K562 (cell line): ENCODE measurements around the gene PARS2. TPM values are rescaled to one million over a fixed set of nuclear protein-coding genes. Genes with fewer than 3 reads are reported as not detected.

Source experiments
- ATF6 ChIP-seq: sonication (generic); formaldehyde crosslinking; IDR thresholded peaks from 2 replicates; pipeline ENCODE4 v1.4.0; 2020; ENCODE audit warnings: mild to moderate bottlenecking, missing genetic modification reagents
- CHCHD3 ChIP-seq: fragments of 250-450 bp; sonication (Bioruptor Pico); IDR thresholded peaks from 2 replicates; pipeline ENCODE4 v2.1.2; 2022; ENCODE audit warnings: mild to moderate bottlenecking
- ELF2 ChIP-seq: fragments of 250-450 bp; sonication (Bioruptor Pico); IDR thresholded peaks from 2 replicates; pipeline ENCODE4 v1.5.0; 2021; ENCODE audit warnings: mild to moderate bottlenecking
- HDAC1 ChIP-seq, 2 experiments: fragments of 450-650 bp; IDR thresholded peaks; 2 replicates each; pipeline ENCODE4 v1.6.1; 2016 to 2017; ENCODE audit warnings: inconsistent platforms in 1 of 2, mild to moderate bottlenecking in 1 of 2, moderate library complexity in 1 of 2
- NBN ChIP-seq: fragments of 450-650 bp; IDR thresholded peaks from 2 replicates; pipeline ENCODE4 v1.6.1; 2016; ENCODE audit warnings: low read depth, mild to moderate bottlenecking
- TEAD4 ChIP-seq, 2 experiments: sonication (generic) in 1 of 2; formaldehyde crosslinking in 1 of 2; IDR thresholded peaks; 2 replicates each; pipeline versions ENCODE4 v1.6.1 to v1.8.0; 2012 to 2022; ENCODE audit warnings: borderline replicate concordance in 1 of 2, inconsistent platforms in 1 of 2, low read length in 1 of 2, mild to moderate bottlenecking in 1 of 2, missing genetic modification reagents in 1 of 2
- ZBTB49 ChIP-seq: sonication (generic); formaldehyde crosslinking; IDR thresholded peaks from 2 replicates; pipeline ENCODE4 v1.8.0; 2022; ENCODE audit warnings: missing genetic modification reagents, mild to moderate bottlenecking, borderline replicate concordance
- ZNF232 ChIP-seq: sonication (generic); formaldehyde crosslinking; IDR thresholded peaks from 2 replicates; pipeline ENCODE4 v1.8.0; 2022; ENCODE audit warnings: mild to moderate bottlenecking, missing genetic modification reagents
- ZNF239 ChIP-seq: fragments of 250-450 bp; sonication (Bioruptor Pico); IDR thresholded peaks from 2 replicates; pipeline ENCODE4 v1.4.0; 2020; ENCODE audit warnings: mild to moderate bottlenecking
- ZNF311 ChIP-seq: fragments of 250-450 bp; sonication (Bioruptor Pico); IDR thresholded peaks from 2 replicates; pipeline ENCODE4 v1.4.0; 2020; ENCODE audit warnings: mild to moderate bottlenecking, moderate library complexity
- polyA plus RNA-seq, 8 experiments: library from polyadenylated mRNA; depleted of rRNA in 4 of 8; stranded (reverse) in 5 of 8; unstranded in 3 of 8; fragments of >200 nt; fragmentation: Nextera tagmentation in 2 of 8; fragmentation: Illumina TruSeq in 1 of 8; extraction: Ambion mirVana in 2 of 8; extraction: Trizol in 1 of 8; gene quantifications; 2 replicates each; pipeline versions ENCODE4 v1.2.1 to v1.2.3, GENCODE V29; 2011 to 2014; ENCODE audit warnings: inconsistent platforms in 1 of 8, missing spikeins in 1 of 8
- total RNA-seq, 7 experiments: library from RNA; depleted of rRNA in 6 of 7; stranded (reverse); fragments of >200 nt in 6 of 7; fragmentation: Illumina TruSeq in 2 of 7; extraction: Trizol in 2 of 7; gene quantifications; 2 replicates each; pipeline versions ENCODE4 v1.2.1 to v1.2.3, GENCODE V29; 2011 to 2021; ENCODE audit warnings: low replicate concordance in 1 of 7
- TF ChIP-seq, protein P1 (sequence below), 2 experiments: fragments of 450-650 bp in 1 of 2; sonication (generic) in 1 of 2; formaldehyde crosslinking in 1 of 2; IDR thresholded peaks; 2 replicates each; pipeline versions ENCODE4 v1.7.1 to v1.9.0; 2016 to 2022; ENCODE audit warnings: inconsistent platforms in 1 of 2, mild to moderate bottlenecking in 1 of 2, missing genetic modification reagents in 1 of 2

PARS2 gene
- total and polyA plus RNA-seq, 9 of the 15 experiments (the other 6 are each of a cell fraction or from before 2014, with no cell fraction given): 6.3 to 12.4 (median 7.9) TPM

GRCh38 chr1:54764133-54764921 lies at the start of gene PARS2 (continued):
- no peak for TF ChIP-seq ZNF311
- TF ChIP-seq ATF6 (CRISPR knock-in tag): no peak
- TF ChIP-seq ZNF239 (CRISPR knock-in tag): no peak
- TF ChIP-seq, protein P1, sequence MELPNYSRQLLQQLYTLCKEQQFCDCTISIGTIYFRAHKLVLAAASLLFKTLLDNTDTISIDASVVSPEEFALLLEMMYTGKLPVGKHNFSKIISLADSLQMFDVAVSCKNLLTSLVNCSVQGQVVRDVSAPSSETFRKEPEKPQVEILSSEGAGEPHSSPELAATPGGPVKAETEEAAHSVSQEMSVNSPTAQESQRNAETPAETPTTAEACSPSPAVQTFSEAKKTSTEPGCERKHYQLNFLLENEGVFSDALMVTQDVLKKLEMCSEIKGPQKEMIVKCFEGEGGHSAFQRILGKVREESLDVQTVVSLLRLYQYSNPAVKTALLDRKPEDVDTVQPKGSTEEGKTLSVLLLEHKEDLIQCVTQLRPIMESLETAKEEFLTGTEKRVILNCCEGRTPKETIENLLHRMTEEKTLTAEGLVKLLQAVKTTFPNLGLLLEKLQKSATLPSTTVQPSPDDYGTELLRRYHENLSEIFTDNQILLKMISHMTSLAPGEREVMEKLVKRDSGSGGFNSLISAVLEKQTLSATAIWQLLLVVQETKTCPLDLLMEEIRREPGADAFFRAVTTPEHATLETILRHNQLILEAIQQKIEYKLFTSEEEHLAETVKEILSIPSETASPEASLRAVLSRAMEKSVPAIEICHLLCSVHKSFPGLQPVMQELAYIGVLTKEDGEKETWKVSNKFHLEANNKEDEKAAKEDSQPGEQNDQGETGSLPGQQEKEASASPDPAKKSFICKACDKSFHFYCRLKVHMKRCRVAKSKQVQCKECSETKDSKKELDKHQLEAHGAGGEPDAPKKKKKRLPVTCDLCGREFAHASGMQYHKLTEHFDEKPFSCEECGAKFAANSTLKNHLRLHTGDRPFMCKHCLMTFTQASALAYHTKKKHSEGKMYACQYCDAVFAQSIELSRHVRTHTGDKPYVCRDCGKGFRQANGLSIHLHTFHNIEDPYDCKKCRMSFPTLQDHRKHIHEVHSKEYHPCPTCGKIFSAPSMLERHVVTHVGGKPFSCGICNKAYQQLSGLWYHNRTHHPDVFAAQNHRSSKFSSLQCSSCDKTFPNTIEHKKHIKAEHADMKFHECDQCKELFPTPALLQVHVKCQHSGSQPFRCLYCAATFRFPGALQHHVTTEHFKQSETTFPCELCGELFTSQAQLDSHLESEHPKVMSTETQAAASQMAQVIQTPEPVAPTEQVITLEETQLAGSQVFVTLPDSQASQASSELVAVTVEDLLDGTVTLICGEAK (IDR thresholded peaks at IDR 0.05): peak; percentile 98
- TF ChIP-seq, protein P1 (CRISPR knock-in tag; IDR thresholded peaks at IDR 0.05): no peak
- TF ChIP-seq ZNF232 (CRISPR knock-in tag): 0 out of 2 replicates have a peak, but pooled peaks have one; percentile 61
- 0 out of 2 replicates have a peak, but pooled peaks have one; percentile 7 for TF ChIP-seq TEAD4 (IDR thresholded peaks at IDR 0.05; ENCODE audit: low read length)
- TF ChIP-seq TEAD4 (CRISPR knock-in tag; IDR thresholded peaks at IDR 0.05; ENCODE audit: borderline replicate concordance): no peak
- TF ChIP-seq NBN: no peak
- peak in 1 of 2 experiments; percentile 90; a peak in 2 of 4 replicates for TF ChIP-seq HDAC1 (IDR thresholded peaks at IDR 0.05)
- TF ChIP-seq ELF2 (CRISPR knock-in tag): 0 out of 2 replicates have a peak, but pooled peaks have one; percentile 72
- TF ChIP-seq ZBTB49: no peak
- 0 out of 2 replicates have a peak, but pooled peaks have one; percentile 66 for TF ChIP-seq CHCHD3
